ENCODE data around the gene BMP5.

The BMP5 gene

GRCh38 chr6:55895972-55896730 lies 20.8 kb upstream of the BMP5 start:
- TF ChIP-seq ZNF274 (IDR thresholded peaks at IDR 0.05; ENCODE audit: low read depth, low read length) (no peak), YY1 (IDR thresholded peaks at IDR 0.05; ENCODE audit: insufficient read depth, insufficient read length) (no peak), SUZ12 (IDR thresholded peaks at IDR 0.05; ENCODE audit: extremely low read depth, insufficient read depth, insufficient read length) (no peak)
- Histone ChIP-seq H3K9ac (ENCODE audit: insufficient read length, low read depth) (no peak overlapping the region), H3K9me3 (ENCODE audit: insufficient read depth, low read length) (no peaks in the 10 kb centered on the region), H3K27me3 (ENCODE audit: insufficient read depth, insufficient read length) (no peaks in the 10 kb centered on the region), H3K36me3 (ENCODE audit: insufficient read depth, insufficient read length, low read length) (no peaks in the 10 kb centered on the region), H3K4me1 (ENCODE audit: insufficient read depth, insufficient read length) (no peaks in the 10 kb centered on the region), H3K4me3 (ENCODE audit: insufficient read length, low read depth) (no peak overlapping the region)
- no peak for DNase-seq (ENCODE audit: low read depth, low spot score)

DNA sequence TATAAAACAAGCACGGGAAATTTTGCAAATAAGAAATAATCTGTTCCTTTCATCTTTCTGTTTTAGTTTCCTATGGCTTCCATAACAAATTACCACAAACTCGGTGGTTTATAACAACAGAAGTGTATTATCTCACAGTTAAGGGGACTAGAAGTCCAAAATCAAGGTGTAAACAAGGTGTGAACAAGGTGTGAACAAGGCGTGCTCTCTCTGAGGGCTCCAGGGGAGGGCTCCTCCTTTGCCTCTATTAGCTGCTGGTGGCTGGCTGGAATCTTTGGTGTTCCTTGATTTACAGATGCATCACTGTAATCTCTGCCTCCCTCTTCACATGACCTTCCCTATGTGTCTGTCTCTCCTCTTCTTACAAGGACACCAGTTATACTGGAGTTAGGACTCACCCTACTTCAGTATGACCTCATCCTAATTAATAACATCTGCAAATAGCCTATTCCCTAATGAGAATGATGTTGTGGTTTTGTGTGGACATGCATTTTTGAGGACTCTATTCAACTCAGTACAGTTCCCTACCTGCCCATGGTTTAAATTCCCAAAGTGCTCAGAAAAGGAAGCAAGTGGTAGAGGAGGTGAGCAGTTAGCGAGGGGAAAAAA lies 17.5 kb upstream of the BMP5 start:
- H3K4me3 ChIP-seq (ENCODE audit: insufficient read length, low read depth): no peak overlapping the region
- no peak for DNase-seq (ENCODE audit: low read depth, low spot score)
- H3K4me1 ChIP-seq (ENCODE audit: insufficient read depth, insufficient read length): no peaks in the 10 kb centered on the region
- no peaks in the 10 kb centered on the region for H3K36me3 ChIP-seq (ENCODE audit: insufficient read depth, insufficient read length, low read length)
- H3K9me3 ChIP-seq (ENCODE audit: insufficient read depth, low read length): no peaks in the 10 kb centered on the region
- TF ChIP-seq SUZ12 (IDR thresholded peaks at IDR 0.05; ENCODE audit: extremely low read depth, insufficient read depth, insufficient read length): no peak
- TF ChIP-seq ZNF274 (IDR thresholded peaks at IDR 0.05; ENCODE audit: low read depth, low read length): no peak
- TF ChIP-seq YY1 (IDR thresholded peaks at IDR 0.05; ENCODE audit: insufficient read depth, insufficient read length): no peak
- H3K9ac ChIP-seq (ENCODE audit: insufficient read length, low read depth): no peak overlapping the region
- H3K27me3 ChIP-seq (ENCODE audit: insufficient read depth, insufficient read length): no peaks in the 10 kb centered on the region

DNA sequence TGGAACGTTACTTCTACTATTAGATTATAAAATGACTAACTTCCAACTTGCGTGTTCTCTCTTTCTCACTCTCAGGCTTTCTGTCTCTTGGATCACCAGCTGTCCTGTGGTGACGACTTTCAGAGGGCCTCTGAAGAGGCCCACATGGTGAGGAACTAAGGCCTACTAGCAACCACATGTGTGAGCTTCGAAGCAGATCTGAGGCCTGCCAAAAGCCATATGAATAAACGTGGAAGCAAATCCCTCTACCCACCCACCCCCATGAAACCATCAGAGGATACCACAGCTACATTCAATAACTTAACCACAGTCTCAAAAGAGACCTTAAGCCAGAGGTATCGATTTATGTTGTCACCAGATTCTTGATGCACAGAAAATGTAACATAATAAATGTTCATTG lies 13.5 kb upstream of the BMP5 start:
- H3K4me1 ChIP-seq (ENCODE audit: insufficient read depth, insufficient read length): no peaks in the 10 kb centered on the region
- no peak for DNase-seq (ENCODE audit: low read depth, low spot score)
- TF ChIP-seq ZNF274 (IDR thresholded peaks at IDR 0.05; ENCODE audit: low read depth, low read length): no peak
- no peaks in the 10 kb centered on the region for H3K36me3 ChIP-seq (ENCODE audit: insufficient read depth, insufficient read length, low read length)
- H3K9ac ChIP-seq (ENCODE audit: insufficient read length, low read depth): no peak overlapping the region
- H3K4me3 ChIP-seq (ENCODE audit: insufficient read length, low read depth): no peak overlapping the region
- H3K9me3 ChIP-seq (ENCODE audit: insufficient read depth, low read length): no peaks in the 10 kb centered on the region
- no peaks in the 10 kb centered on the region for H3K27me3 ChIP-seq (ENCODE audit: insufficient read depth, insufficient read length)

DNA sequence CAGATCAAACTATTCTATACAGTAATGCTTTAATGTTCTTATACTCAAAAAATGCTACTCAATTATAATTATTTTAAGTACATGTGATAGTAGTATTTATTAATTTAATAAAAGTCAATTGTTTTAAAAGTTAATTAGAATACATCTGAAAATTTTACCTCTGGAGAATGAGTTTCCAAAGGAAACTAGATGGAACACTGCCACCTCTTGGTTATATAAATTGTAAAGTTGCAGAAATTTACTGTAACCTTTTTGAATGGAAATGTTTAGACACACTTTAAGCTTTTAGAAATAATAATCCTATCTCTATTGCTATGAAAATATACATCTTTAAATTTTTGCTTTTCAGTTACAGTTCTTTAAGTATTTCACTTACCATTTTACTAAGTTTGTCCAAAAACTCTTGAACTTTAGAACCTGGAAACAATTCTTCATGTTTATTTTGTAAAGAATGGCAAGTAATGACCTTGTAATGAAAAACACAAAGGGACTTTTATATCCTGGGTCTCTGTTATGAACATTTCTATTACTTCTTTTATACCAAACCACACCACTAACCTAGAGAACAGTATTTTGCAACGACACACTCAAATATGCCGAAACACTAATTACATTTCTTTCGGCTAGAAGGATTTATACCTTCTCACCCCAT lies 10.9 kb upstream of the BMP5 start:
- H3K9me3 ChIP-seq (ENCODE audit: insufficient read depth, low read length): no peaks in the 10 kb centered on the region
- no peak for DNase-seq (ENCODE audit: low read depth, low spot score)
- no peak for TF ChIP-seq YY1 (IDR thresholded peaks at IDR 0.05; ENCODE audit: insufficient read depth, insufficient read length)
- no peak for TF ChIP-seq ZNF274 (IDR thresholded peaks at IDR 0.05; ENCODE audit: low read depth, low read length)
- TF ChIP-seq SUZ12 (IDR thresholded peaks at IDR 0.05; ENCODE audit: extremely low read depth, insufficient read depth, insufficient read length): no peak

GRCh38 chr6:55882718-55883569 lies 7.6 kb upstream of the BMP5 start:
- H3K27me3 ChIP-seq (ENCODE audit: insufficient read depth, insufficient read length): no peaks in the 10 kb centered on the region
- no peaks in the 10 kb centered on the region for H3K4me1 ChIP-seq (ENCODE audit: insufficient read depth, insufficient read length)
- DNase-seq (ENCODE audit: low read depth, low spot score): no peak
- no peaks in the 10 kb centered on the region for H3K36me3 ChIP-seq (ENCODE audit: insufficient read depth, insufficient read length, low read length)
- no peak overlapping the region for H3K4me3 ChIP-seq (ENCODE audit: insufficient read length, low read depth)
- no peaks in the 10 kb centered on the region for H3K9me3 ChIP-seq (ENCODE audit: insufficient read depth, low read length)
- no peak for TF ChIP-seq YY1 (IDR thresholded peaks at IDR 0.05; ENCODE audit: insufficient read depth, insufficient read length)
- TF ChIP-seq SUZ12 (IDR thresholded peaks at IDR 0.05; ENCODE audit: extremely low read depth, insufficient read depth, insufficient read length): no peak
- no peak for TF ChIP-seq ZNF274 (IDR thresholded peaks at IDR 0.05; ENCODE audit: low read depth, low read length)
- H3K9ac ChIP-seq (ENCODE audit: insufficient read length, low read depth): no peak overlapping the region

More for the DNA sequence above, 10.9 kb upstream of the BMP5 start:
- H3K27me3 ChIP-seq (ENCODE audit: insufficient read depth, insufficient read length): no peaks in the 10 kb centered on the region
- H3K9ac ChIP-seq (ENCODE audit: insufficient read length, low read depth): no peak overlapping the region
- no peaks in the 10 kb centered on the region for H3K36me3 ChIP-seq (ENCODE audit: insufficient read depth, insufficient read length, low read length)
- no peaks in the 10 kb centered on the region for H3K4me1 ChIP-seq (ENCODE audit: insufficient read depth, insufficient read length)
- no peak overlapping the region for H3K4me3 ChIP-seq (ENCODE audit: insufficient read length, low read depth)

- no peaks in the 10 kb centered on the region for H3K4me1 ChIP-seq (ENCODE audit: insufficient read depth, insufficient read length)
- H3K4me3 ChIP-seq (ENCODE audit: insufficient read length, low read depth): no peak overlapping the region
- TF ChIP-seq YY1 (IDR thresholded peaks at IDR 0.05; ENCODE audit: insufficient read depth, insufficient read length): no peak
- TF ChIP-seq ZNF274 (IDR thresholded peaks at IDR 0.05; ENCODE audit: low read depth, low read length): no peak
- TF ChIP-seq SUZ12 (IDR thresholded peaks at IDR 0.05; ENCODE audit: extremely low read depth, insufficient read depth, insufficient read length): no peak
- no peaks in the 10 kb centered on the region for H3K9me3 ChIP-seq (ENCODE audit: insufficient read depth, low read length)
- no peak overlapping the region for H3K9ac ChIP-seq (ENCODE audit: insufficient read length, low read depth)
- H3K36me3 ChIP-seq (ENCODE audit: insufficient read depth, insufficient read length, low read length): no peaks in the 10 kb centered on the region
- no peak for DNase-seq (ENCODE audit: low read depth, low spot score)
- no peaks in the 10 kb centered on the region for H3K27me3 ChIP-seq (ENCODE audit: insufficient read depth, insufficient read length)
These were observed 1.9 kb upstream of the BMP5 start for GRCh38 chr6:55877283-55877682.

Measured in NT2/D1 (cell line).